DMS79 treated with DMSO at 0.1 percent for 48 hours (cell line): Measurements from ENCODE around the gene NISCH.

ENCODE experiments used
- DNase-seq: peaks from one replicate; lab custom pipeline; 2025; lab: John Stamatoyannopoulos, UW

The NISCH gene

GRCh38 chr3:52455283-52456168 is at the start of gene NISCH:
TSS of gene NISCH (plus strand) at chr3:52455604. CDS start at chr3:52455642, 38 bp downstream.
- DNase-seq = peak; percentile 51

- no peak for DNase-seq
Measured at GRCh38 chr3:52406231-52406661, 49.2 kb upstream of the NISCH start.

DNA sequence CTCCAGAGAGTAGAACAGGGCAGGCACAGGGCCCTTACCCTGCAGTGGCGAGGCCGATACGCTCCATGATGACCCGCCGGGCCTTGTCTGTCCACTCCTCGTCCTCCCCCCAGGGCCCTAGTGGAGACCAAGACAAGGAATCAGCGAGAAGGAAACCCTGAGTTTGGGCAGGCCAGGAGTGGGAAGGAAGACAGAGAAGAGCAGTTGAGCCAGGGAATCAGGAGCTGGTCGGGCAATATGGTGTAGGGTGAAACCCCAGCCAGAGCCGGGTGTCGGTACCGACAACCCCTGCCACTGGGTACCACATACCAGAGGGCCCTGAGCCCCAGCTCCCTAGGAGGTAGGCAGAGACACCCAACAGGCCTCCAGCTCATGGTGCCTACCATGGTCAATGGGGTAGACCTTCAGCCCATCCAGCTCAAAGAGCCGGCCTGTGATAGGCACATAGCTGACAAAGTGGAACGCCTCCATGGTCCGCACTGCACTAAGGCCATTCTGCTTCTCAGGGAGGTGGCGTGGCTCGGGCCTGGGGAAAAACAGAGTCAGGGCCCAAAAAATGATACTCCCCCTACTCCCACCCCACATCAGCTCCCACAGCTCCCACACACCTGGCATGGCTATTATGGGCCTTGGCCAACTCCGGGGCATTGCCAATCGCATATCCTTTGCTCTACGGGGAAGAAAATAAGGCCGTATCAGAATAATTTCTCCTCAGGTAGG is 48.5 kb upstream of the NISCH start:
- no peak for DNase-seq

DNA sequence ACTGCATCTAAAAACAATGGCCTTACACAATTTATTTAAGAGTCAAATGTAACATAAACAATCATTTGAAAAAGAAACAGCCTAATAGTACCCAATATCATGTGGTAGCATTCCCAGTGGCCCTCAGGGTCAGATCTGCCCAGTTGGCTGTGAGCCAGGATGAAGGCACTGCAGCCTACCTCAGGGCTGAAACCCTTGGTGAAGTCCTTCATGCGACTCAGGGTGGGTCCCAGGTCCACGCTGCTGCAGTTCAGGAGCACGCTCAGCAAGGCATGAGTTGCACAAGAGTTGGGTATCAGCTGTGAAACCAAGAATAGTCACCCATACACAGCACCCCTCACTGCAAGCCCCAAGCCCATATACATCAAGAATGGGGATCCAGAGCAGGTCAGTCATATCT is 47.6 kb upstream of the NISCH start:
- no peak for DNase-seq

DNA sequence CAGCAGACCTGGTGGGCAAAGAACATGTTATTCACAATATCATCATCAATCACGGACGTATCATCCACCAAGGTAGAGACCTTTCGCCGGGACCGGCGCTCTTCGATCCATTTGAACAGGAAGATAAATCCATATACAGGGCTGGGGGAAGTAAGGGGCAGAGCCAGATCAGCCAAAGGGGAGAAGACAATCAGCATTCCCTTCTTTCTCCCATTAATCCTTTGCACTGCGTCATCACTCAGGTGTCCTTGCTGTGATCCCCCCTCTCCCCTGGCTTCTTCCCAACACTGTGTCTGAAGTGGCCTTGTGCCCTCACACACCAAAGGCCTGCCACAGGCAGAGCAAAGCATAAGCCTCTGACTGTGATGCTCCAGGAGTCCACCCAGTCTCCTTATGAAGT is 46.9 kb upstream of the NISCH start:
- DNase-seq = no peak

DNA sequence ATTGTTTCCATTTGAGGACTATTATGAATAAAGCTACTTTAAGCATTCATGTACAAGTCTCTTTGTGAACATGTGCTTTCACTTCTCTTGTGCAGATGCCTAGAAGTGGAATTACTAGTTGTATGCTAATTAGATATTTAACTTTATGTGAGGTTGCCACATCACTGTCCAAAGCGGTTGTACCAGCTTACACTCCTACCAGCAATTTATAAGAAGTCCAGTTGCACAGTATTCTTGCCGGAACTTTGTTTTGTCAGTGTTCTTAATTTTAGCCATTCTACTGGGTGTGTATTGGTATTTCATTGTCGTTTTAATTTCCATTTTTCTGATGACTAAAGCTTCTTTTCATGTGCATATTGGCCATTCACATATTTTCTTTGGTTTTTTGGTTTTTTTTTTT is 39.6 kb upstream of the NISCH start:
- DNase-seq = no peak

GRCh38 chr3:52420388-52420787 is 35.0 kb upstream of the NISCH start:
- DNase-seq = no peak

- no peak for DNase-seq
Measured at GRCh38 chr3:52422669-52423068, 32.7 kb upstream of the NISCH start.

DNA sequence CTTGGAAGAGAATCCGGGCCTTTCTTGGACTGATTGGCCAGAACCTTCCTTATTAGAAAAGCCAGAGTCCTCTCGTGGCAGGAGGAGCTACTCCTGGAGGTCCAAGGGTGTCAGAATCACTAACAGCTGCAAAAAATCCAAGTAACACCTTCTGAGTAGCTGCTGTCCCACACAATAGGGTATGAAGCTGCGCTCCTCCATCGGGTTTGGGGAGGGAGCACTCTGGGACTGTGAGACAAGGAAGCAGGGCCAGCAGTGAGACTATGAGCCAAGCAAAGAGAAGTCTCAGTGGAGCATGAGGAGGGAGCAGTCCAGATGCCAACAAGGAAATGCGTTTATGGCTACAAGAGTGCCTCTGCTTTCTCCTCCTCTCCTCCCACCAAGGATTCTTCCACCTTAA is 32.2 kb upstream of the NISCH start:
- no peak for DNase-seq

- DNase-seq = peak; percentile 30
Measured at GRCh38 chr3:52428151-52429005, 27.0 kb upstream of the NISCH start.

DNA sequence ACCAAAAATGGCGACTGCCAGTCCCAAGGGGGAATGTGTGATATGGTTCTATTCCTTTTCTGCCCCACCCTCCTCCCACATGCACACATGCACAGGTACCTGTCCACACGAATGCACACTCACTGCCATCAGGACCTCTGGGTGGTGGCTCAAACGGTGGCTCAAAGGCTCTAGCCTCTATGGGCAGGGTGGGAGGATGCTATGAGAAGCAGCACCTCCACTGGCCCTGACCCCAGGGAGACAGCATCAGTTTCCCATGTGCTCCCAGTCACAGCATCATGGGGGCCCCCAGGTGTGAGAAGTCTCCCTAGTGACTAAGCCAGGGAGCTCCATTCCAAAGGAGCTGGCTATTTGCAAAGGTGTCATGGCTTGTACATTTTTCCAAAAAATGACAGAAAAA is 26.4 kb upstream of the NISCH start:
- DNase-seq = no peak

DNA sequence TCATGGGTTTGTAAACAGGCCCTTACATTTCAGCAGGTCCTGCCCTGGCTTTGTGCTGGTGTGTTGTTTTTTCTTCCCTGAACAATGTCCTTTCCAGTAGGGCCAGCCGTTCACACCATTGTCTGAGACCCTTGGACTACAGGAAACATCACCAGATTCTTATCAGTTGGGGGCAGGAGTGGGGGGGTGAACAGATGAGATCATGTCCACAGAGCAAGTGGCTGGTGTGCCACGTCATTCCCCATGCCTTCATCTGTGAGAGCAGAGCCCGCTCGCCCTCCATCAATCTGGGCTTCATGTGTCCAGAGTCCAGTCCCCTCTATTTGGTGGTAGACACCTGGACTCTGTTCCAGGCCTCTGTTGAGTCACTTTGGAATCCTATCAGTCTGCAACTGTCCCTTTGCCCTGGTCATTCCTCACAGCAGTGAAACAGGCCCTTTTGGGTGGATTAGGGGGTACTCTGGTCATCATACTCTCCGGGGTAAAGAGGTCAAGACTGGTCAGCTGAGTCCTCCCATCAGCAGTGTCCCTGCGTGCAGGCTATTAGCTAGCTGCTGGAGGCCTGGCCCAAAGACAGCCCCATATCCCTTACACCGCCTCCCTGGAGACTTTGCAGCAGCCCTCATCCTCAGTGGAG is 25.5 kb upstream of the NISCH start:
- DNase-seq = no peak

DNA sequence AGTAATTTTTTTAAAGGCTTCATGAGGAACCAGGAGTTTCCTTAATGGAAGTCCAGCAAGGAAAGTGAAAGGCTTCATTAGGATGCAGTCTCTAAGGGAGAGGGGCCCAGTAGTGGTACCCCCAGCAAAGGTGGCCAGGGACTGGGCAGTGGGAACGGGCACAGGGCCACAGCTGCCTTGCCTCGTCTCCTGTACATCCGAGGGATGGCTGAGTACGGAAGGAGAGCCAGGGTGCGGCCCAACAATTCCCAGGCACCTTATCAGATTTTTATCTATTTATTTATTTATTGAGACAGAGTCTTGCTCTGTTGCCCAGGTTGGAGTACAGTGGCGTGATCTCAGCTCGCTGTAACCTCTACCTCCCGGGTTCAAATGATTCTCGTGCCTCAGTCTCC is 25.0 kb upstream of the NISCH start:
- DNase-seq = no peak

- DNase-seq = no peak
Measured at GRCh38 chr3:52431459-52432223, 23.8 kb upstream of the NISCH start.

- no peak for DNase-seq
Measured at GRCh38 chr3:52432225-52432624, 23.2 kb upstream of the NISCH start.

GRCh38 chr3:52432691-52433141 is 22.7 kb upstream of the NISCH start:
- DNase-seq = no peak

DNA sequence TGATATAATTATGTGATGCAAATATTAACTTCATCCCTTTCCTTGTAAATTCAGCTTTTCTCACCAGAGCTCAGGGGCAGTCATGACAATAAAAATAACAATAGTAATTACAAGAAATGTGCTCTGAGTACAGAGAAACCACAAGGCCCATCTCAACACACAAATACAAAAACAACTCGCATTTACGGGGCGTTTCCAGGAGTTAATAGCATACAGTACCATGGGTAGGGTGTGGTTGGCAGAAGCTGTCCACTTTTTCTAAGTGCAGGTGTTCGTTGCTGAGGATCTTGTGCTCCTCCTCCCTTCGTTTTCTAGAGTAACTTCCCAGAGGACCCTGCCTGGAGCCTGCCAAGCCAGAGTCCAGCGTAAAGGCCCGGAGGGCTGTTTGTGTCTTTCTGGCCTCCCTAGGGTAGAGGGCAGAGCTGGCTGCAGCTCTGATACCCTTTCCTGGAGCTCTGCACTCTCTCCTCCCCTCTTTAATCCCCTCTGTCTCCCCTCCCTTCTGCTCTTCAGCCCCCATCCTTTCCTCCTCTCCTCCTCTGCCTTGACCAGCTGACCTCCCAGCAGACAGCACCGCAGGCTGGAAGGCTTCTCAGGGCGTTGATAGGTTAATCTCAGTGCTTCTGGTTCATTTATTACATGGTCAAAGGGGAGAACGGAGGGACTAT is 21.9 kb upstream of the NISCH start:
- DNase-seq = no peak

- no peak for DNase-seq
Measured at GRCh38 chr3:52433996-52434479, 21.4 kb upstream of the NISCH start.

DNA sequence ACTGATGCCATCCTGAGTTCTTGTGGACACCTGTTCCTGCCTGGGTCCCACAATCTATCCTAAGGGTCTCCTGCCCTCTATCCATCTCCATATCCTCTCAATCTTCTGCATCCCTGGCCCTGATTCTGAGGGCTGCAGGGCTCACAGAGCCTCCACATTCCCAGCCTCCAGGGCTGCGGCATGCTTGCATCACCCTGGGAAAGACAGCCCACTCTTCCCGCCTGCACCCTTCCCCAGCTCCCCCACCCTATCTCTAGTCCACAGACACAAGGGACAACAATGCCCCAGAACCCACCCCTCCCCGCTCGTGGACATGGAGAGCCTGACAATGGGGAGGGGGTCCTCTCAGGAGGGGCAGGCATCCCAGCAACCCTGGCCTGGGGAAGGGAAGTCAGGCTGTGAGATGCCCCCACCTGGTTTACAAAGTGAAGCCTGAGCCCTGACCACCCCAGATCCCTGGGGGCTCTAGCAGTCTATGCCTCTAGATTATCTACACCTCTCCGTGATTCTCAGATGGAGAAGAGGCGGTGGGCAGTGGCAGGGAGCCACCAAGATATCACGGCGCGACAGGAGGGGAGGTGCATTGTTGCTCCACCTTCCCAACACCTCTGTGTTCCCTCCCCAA is 20.8 kb upstream of the NISCH start:
- no peak for DNase-seq
